ENCODE results near the gene DOC2B.
"Not testable (repeated sequence)": the region's sequence is repeated elsewhere in the genome, so short reads cannot be mapped to it uniquely, and the experiment has no call there.

The DOC2B gene

DNA sequence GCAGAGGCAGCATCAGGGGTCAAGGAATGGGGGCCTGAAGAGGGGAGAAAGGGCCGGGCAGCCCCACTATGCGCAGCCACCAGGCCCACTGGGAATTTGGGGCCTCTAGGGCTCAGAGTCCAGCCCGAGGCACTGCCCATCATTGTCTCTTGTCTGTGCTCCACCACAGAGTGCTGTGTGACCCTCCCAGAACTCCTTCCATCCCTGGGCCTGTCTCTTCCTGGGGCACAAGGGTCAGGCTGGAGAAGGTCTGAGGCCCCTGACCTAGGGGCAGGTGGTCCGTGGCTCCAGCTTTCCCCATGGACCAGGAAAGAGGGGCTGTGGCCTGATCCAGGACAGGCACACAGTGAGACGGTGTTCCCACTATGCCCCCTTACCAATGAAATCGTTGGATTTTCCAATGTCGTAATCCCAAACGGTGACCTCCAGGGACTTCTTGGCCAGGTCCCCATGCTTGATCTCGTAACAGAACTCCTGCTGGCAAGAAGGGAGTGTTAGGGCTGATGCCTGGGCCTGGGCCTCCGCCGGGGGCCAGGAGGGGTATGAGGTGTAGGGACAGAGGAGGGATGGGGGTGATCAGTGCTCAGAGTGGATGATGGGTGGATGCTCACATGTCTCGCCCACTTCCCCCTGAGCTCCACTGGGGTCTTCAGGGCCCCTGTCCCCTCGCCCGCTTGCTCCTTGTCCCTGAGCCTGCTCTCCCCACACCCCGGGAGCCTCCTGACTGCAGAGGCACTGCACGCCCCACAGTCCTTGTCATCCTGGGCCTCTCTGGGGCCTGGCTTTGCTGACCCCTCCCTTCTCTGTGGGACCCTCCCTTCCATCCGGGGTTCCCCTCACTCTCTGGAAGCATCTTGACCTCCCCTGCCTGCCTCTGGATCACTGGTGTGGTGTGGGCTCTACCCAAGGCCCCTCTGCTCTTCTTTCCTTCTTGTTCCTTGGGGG lies 33.4 kb downstream of the DOC2B start:
- Mint-ChIP-seq H3K4me1 (no peaks in the 10 kb centered on the region), H3K36me3 (no peaks in the 10 kb centered on the region), H3K4me3 (no peak overlapping the region), H3K9me3 (no peaks in the 10 kb centered on the region), H3K27me3 (no peaks in the 10 kb centered on the region), H3K27ac (no peak overlapping the region)

DNA sequence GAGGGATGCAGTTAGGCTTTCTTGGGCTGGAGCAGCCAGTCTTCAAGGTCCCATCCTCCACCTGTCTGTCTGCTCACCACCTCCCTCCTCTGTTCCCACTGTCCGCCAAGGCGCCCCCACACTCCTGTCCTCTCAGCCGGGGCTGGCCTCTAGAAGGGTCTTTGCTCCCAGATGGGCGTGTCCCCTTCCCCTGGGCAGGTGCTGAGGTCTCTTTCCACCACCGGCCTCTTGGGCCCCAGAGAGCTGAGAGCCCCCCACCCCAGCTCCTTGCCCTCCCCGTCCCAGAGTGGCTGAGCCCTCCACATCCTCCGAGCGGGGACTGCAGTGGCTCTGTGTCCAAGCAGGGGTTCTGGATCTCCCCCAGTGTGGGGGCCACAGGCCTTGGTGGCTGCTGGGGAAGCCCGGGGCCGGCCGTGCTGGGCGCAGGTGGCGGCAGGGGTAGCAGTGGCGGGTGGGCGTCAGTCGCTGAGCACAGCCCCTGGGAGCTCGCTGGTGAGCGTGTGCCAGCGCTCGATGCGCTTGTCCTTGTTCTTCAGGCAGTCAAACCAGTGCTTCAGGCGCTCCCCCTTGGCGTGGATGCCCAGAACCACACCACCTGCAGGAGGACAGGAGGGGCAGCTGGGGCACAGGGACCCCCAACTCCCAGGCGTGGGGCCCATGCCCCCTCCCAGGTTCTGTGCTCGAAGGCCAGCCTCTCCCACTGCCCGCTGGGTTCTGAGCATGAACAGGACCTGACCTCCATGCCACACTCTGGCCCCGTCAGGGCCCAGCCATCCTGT lies 34.3 kb downstream of the DOC2B start:
- Mint-ChIP-seq H3K27me3 (no peaks in the 10 kb centered on the region), H3K4me1 (no peaks in the 10 kb centered on the region), H3K4me3 (no peak overlapping the region), H3K9me3 (no peaks in the 10 kb centered on the region), H3K36me3 (no peaks in the 10 kb centered on the region), H3K27ac (peak overlapping the region; percentile 41)

DNA sequence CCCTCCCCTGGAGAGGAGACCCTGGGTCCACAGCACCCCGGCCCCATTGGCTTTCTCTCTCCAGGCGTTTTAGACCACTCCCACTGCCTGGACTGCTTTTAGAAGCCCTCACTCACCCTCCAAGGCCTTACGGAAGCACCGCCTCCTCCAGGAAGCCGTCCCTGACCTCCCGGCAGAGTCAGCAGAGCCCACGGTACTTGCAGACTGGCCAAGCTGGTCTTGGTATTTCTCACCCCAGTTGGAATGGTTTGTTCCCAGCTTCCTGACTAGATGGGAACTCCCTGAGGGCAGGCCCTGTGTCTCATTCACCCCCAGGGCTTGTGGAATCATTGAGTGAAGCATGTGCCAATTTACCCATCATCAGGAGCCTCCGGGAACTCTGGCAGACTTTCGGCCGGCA lies 34.9 kb downstream of the DOC2B start:
- no peaks in the 10 kb centered on the region for H3K36me3 Mint-ChIP-seq
- H3K27ac Mint-ChIP-seq: no peak overlapping the region

DNA sequence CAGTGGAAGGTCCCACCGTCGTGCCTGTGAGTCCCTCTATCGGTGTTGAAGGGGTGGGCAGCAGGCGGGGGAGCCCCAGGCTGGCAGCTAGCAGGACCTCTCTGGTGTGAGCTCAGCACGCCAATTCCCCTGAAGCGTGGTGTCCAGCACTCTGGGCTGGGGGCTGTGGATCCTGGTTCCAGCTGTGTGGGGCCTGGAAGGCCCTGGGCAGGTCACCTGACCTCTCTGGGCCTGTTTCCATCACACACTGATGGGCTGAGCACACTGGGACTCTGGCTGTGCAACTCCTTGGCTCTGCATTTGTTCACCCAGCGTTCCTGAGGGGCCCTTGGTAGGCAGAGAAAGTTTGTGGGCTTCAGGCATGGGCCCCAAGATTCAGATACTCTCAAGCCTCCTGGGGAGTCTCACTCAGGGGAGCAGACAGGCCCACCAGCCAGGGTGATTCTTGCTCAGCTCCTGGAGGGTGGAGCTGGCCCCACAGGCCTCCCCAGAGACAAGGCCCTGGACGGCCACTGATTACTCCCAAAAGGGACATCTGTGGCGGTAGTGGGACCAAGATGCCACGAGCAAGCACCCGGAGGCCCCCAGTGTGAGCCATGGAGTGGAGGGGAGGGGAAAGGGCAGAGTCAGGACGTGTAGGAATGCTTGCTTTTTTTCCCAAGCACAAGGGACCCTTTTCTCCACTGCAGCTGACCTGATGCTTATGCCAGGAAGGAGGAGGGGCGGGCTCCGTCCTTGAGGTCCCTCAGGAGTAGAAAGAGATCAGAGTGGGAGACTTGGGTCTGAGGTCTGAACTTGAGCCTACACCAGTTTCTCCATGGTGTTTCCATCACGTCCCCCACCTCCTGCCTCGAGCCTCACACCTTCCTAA lies 35.5 kb downstream of the DOC2B start:
- Mint-ChIP-seq H3K27ac (no peak overlapping the region), H3K27me3 (no peaks in the 10 kb centered on the region), H3K36me3 (no peaks in the 10 kb centered on the region), H3K4me1 (no peaks in the 10 kb centered on the region), H3K4me3 (no peak overlapping the region), H3K9me3 (no peaks in the 10 kb centered on the region)

More for the DNA sequence above, 34.9 kb downstream of the DOC2B start:
- H3K9me3 Mint-ChIP-seq: no peaks in the 10 kb centered on the region
- no peak overlapping the region for H3K4me3 Mint-ChIP-seq
- H3K4me1 Mint-ChIP-seq: no peaks in the 10 kb centered on the region
- no peaks in the 10 kb centered on the region for H3K27me3 Mint-ChIP-seq

DNA sequence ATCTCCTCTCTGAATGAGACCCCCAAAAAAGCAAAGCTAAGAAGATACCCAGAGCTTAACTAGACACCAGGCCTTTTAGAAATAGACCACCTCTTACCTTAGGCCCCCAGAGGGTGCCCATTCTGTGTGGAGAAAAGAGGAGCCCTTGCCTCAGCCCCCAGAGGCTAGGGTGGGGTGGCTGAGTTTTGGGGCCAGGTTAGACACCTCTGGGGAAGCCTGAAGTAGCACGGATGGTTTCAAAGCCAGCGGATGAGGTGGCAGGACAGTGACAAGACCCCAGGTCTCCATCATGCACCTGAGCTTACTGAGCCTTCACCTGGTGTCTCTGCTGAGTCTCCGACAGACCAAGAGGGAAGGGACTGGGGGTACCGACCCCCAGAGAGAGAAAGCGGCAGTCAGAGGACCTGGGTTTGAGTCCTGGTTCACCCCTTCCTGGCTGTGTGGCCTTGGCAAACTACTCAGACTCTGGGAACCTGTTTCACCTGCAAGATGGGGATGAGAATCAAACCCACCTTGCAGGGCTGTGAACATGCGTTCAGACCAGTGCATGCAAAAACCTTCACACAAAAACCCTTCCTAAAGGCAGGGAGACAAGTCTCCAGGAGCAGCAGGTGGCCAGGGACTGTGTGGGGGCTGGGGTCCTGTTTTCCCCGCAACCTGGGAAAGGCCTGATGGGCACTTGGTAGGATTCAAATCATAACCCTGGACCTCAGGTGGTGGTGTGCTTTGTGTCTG lies 36.3 kb downstream of the DOC2B start:
- Mint-ChIP-seq H3K9me3 (no peaks in the 10 kb centered on the region), H3K27me3 (no peaks in the 10 kb centered on the region), H3K36me3 (no peaks in the 10 kb centered on the region), H3K4me3 (no peak overlapping the region), H3K27ac (no peak overlapping the region), H3K4me1 (no peaks in the 10 kb centered on the region)

DNA sequence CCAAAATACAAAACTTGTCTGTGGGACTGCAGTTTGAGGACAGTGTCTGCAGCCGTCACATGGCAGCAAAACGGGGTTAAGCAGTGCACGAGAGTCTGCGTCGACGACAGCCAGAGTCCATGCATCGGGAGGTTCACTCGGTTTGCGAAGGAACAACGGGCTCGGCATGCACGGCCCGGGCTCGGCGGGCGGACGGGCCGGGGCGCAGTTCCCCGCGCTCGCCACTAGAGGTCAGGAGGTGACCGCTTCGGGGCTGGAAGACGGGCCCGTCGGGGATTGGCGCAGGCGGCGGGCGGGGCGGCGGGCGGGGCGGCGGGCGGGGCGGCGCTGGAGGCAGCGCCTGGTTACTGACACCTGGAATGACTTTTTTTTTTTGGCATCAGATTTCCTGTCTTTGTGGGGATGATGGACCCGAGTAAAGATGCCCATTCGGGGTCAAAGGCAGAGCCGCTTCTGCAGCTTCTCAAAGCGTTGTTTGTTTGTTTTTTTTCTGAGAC lies 37.6 kb downstream of the DOC2B start:
- Mint-ChIP-seq H3K27ac (no peak overlapping the region), H3K4me1 (no peaks in the 10 kb centered on the region), H3K36me3 (no peaks in the 10 kb centered on the region), H3K27me3 (peaks cover 2% of the 10 kb centered on the region), H3K4me3 (no peak overlapping the region), H3K9me3 (no peaks in the 10 kb centered on the region)

DNA sequence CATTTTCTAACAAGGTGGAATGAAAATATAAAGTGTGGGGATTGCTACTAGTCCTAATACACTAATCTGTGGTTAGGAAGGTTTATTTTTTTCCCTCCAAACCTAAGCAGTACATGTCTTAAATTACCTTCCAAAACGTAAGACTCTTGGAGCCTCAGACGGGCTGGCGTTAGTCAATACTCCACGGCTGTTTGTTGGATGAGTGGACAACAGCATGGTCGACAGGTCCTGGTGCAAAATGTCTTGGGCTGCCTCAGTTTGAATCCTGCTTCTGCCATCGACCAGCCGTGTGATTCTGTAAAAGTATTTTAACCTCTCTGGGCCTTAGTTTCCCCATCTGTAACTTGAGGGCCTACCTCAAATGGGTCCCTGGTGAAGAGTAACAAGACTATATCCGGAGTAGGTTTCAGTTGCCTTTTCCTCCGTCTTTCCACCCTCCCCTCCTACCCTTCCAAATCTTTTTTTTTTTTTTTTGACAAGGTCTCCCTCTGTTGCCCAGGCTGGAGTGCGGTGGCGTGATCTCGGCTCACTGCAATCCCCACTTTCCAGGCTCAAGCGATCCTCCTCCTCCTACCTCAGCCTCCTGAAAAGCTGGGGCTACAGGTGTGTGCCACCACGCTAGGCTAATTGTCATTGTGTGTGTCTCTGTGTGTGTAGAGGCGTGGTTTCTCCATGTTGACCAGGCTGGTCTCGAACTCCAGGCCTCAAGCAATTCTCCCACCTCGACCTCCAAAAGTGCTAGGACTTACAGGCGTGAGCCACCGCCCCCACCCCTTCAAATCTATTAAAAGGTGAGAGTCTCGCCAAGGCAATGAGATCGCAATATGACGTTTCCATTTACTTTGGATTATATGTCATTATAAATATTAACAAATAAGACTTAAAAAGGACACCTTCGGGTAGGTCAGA lies 38.3 kb downstream of the DOC2B start:
- H3K27me3 Mint-ChIP-seq: peaks cover 2% of the 10 kb centered on the region
- H3K27ac Mint-ChIP-seq: no peak overlapping the region
- no peaks in the 10 kb centered on the region for H3K4me1 Mint-ChIP-seq
- H3K9me3 Mint-ChIP-seq: no peaks in the 10 kb centered on the region
- H3K4me3 Mint-ChIP-seq: no peak overlapping the region
- H3K36me3 Mint-ChIP-seq: no peaks in the 10 kb centered on the region

DNA sequence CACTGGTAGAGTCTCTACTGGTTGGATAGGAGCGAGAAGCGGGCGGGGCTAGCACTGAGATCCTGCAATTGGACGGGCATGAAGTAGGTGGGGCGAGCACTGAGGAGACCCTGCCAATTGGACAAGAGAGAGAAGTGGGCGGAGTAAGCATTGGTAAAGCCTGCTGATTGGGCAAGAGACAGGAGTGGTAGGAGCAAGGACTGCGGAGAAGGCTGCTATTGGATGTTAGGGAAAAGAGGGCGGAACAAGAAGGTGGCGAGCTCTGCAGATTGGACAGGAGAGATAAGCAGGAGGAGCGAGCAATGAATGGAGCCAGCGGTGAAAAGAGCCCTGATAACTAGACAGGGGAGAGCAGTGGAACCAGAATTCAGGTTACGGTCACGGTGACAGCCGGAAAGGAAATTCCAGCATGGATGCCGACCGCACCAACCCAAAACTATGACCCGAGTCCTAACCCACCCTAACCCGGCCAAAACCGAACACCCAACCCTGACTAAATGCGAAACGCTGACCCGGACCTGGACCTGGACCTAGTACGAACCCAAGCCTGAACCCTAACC lies 39.3 kb downstream of the DOC2B start:
- Mint-ChIP-seq H3K36me3 (no peaks in the 10 kb centered on the region), H3K27me3 (peaks cover 2% of the 10 kb centered on the region), H3K4me1 (no peaks in the 10 kb centered on the region), H3K27ac (peak overlapping the region; percentile 14), H3K9me3 (no peaks in the 10 kb centered on the region), H3K4me3 (no peak overlapping the region)

DNA sequence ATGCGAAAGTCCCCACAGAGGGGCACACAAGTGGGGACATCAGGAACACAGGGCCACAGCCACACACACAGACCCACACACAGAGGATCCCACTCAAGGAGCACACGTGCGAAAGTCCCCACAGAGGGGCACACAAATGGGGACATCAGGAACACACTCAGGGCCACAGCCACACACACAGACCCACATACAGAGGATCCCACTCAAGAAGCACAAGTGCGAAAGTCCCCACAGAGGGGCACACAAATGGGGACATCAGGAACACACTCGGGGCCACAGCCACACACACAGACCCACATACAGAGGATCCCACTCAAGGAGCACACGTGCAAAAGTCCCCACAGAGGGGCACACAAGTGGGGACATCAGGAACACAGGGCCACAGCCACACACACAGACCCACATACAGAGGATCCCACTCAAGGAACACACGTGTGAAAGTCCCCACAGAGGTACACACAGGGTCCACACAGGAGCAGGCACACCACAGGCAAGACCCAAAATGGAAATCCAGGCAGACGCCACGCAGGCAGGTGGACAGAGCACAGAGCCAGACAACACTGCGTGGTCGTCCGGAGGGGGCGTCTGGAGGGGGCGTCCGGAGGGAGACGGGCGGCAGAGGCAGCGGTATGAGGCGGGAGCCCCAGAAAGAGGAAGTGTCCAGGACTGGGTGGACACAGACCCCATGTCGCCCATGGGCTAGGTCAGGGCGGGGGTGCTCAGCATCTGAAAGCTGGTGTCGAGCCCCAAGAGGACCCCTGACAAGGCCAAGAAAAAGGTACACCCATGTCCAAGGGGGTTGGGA lies 41.8 kb downstream of the DOC2B start:
- peak overlapping the region; percentile 43 for H3K27ac Mint-ChIP-seq
- not testable (repeated sequence) for H3K4me1 Mint-ChIP-seq, H3K9me3 Mint-ChIP-seq, H3K4me3 Mint-ChIP-seq, H3K36me3 Mint-ChIP-seq, H3K27me3 Mint-ChIP-seq

DNA sequence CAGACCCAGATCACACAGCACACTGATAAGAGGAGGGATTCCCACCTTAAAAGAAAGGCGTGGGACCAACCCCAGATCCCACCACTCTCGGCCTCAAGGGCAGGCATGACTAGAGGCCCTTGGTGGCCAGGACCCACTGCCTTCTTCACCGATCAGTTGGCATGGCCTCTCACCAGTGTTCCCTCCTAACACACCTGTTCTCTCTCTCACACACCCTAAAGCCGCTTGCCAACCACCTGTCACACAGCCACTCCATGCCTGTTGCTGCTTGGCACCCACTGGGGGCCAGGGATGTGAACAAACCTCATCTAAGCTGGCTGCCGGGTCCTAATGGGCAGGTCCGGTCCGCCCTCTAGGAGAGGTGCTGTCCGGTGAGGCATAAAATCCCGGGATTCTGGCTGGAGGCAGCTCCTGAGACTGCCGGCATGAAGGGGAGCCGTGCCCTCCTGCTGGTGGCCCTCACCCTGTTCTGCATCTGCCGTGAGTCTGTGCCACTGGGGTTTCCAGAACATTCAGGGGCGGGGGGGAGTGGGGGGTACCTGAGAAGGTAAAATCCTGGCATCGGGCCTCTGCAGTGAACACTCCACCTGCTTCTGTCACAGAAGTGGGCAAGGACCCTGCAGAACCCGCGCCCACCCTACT lies 44.2 kb downstream of the DOC2B start, which contains the start of gene SCGB1C2:
SCGB1C2 (plus strand) TSS at position 404 of the 642 bp plus-strand sequence; CDS start at position 426, 22 bp downstream.
- Mint-ChIP-seq H3K4me3 (peak within 1 kb of the TSS; percentile 51), H3K27ac (peak within 1 kb of the TSS; percentile 59)

DNA sequence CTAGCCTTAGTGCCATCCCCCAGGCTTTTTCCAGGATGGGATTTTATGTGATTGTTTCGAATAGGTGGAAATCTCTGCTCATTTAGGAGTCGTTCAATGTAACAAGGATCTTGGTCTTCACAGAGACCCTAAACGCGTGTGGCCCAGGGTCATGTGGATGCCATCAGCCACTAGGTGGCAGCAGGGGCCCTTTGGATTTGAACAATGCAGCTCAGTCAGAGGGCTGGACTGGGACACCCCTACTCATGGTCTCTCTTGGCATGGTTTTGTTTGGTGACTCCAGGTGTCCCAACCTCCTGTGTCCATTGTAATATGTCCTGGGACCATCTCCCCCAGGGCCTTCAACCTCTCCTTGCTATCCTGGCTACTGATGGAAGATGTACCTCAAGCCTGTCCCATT lies 44.9 kb downstream of the DOC2B start:
- peak overlapping the region; percentile 59 for H3K27ac Mint-ChIP-seq
- not testable (repeated sequence) for H3K27me3 Mint-ChIP-seq

More for the DNA sequence above, 44.2 kb downstream of the DOC2B start, which contains the start of gene SCGB1C2:
- H3K9me3 Mint-ChIP-seq, H3K27me3 Mint-ChIP-seq, H3K4me1 Mint-ChIP-seq, H3K36me3 Mint-ChIP-seq: not testable (repeated sequence)

DNA sequence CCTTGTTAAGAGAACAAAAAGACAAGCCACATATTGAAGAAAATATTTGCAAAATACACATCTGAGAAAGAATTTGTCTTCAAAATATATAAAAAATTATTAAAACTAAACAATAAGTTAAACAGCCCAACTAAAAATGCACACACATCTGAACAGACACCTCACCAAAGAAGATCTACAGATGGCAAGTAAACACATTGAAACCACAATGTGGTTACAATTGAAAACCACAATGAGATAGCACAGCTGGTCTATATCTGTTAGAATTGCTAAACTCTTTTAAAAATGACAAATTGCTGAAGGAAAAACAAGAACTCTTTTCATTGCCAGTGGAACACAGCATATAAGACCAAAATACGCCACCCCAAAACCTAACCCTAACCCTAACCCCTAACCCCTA lies 45.6 kb downstream of the DOC2B start:
- not testable (repeated sequence) for H3K4me1 Mint-ChIP-seq, H3K27ac Mint-ChIP-seq, H3K4me3 Mint-ChIP-seq, H3K27me3 Mint-ChIP-seq, H3K9me3 Mint-ChIP-seq, H3K36me3 Mint-ChIP-seq

More for the DNA sequence above, 44.9 kb downstream of the DOC2B start:
- not testable (repeated sequence) for H3K36me3 Mint-ChIP-seq, H3K9me3 Mint-ChIP-seq, H3K4me1 Mint-ChIP-seq
- H3K4me3 Mint-ChIP-seq: peak overlapping the region; percentile 51

DNA sequence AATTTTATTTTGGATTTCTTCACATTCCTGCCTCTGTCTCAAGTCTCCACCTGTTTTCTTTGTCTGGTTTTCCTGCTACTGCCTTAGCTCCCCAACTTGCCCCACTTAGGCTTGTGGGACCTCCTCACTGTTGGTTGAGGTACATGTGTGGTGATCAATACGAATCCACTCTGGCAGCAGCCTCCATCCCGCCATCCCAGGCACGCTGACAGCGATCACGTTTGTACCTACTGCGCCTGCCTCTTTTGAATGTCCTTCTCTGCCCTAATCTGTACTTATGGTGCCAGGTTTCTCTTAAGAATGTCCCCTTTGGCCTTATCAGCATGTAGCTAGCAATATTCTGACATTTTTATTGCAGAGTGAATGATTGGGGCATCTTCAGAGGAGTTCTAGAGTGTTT lies 46.4 kb downstream of the DOC2B start:
- H3K9me3 Mint-ChIP-seq, H3K4me1 Mint-ChIP-seq, H3K27me3 Mint-ChIP-seq, H3K36me3 Mint-ChIP-seq, H3K4me3 Mint-ChIP-seq, H3K27ac Mint-ChIP-seq: not testable (repeated sequence)
